Osteoblast (primary cell): Measurements from ENCODE around the gene YIPF3. TPM values are rescaled to one million over a fixed set of nuclear protein-coding genes. Genes with fewer than 3 reads are reported as not detected.

Experiments
- DNase-seq: peaks from one replicate; pipeline ENCODE4 v3.0.0; 2011; ENCODE audit warnings: low spot score, mixed read lengths; ENCODE audit not compliant: insufficient read length; ENCODE audit errors: missing footprints
- H2AFZ ChIP-seq: 2 replicates; pipeline ENCODE4 v1.6.0; 2011; ENCODE audit warnings: mild to moderate bottlenecking, low read length
- H3K27ac ChIP-seq: 2 replicates; pipeline ENCODE4 v1.5.1; 2011; ENCODE audit warnings: mild to moderate bottlenecking, low read depth, low read length, moderate library complexity
- H3K27me3 ChIP-seq: 2 replicates; pipeline ENCODE4 v1.6.0; 2012; ENCODE audit warnings: mild to moderate bottlenecking, control low read depth, inconsistent platforms, low read length, moderate library complexity; ENCODE audit not compliant: insufficient read depth
- H3K36me3 ChIP-seq: 2 replicates; pipeline ENCODE4 v1.5.1; 2011; ENCODE audit warnings: mild to moderate bottlenecking, low read length, control low read depth, moderate library complexity; ENCODE audit not compliant: insufficient read depth
- H3K4me1 ChIP-seq: 2 replicates; pipeline ENCODE4 v1.5.1; 2011; ENCODE audit warnings: mild to moderate bottlenecking, low read length, control low read depth, moderate library complexity; ENCODE audit not compliant: insufficient read depth
- H3K4me2 ChIP-seq: 2 replicates; pipeline ENCODE4 v1.6.0; 2011; ENCODE audit warnings: mild to moderate bottlenecking, low read length; ENCODE audit not compliant: insufficient read depth
- H3K4me3 ChIP-seq: fragments of 200-600 bp; sonication (generic); 3 replicates; pipeline ENCODE4 v1.5.1; 2012; ENCODE audit warnings: mild to moderate bottlenecking, low read length, inconsistent platforms; ENCODE audit not compliant: insufficient read depth
- H3K79me2 ChIP-seq: 2 replicates; pipeline ENCODE4 v1.6.0; 2012; ENCODE audit warnings: mild to moderate bottlenecking, low read length, control low read depth, inconsistent platforms; ENCODE audit not compliant: insufficient read depth
- H3K9me3 ChIP-seq: 2 replicates; pipeline ENCODE4 v1.5.1; 2011; ENCODE audit warnings: low read depth, low read length, control low read depth
- H4K20me1 ChIP-seq: 2 replicates; pipeline ENCODE4 v1.6.0; 2012; ENCODE audit warnings: mild to moderate bottlenecking, low read length, control low read depth; ENCODE audit not compliant: insufficient read depth
- total RNA-seq: library from RNA; depleted of rRNA; stranded (reverse); fragments of >200 nt; gene quantifications from 2 replicates; pipeline ENCODE4 v1.2.3, GENCODE V29; 2012
- TF ChIP-seq, protein P1 (sequence below): IDR thresholded peaks from 2 replicates; pipeline ENCODE4 v1.5.1; 2011; ENCODE audit warnings: mild to moderate bottlenecking, low read depth, low read length, moderate library complexity; ENCODE audit errors: extremely low read depth

Gene YIPF3
- total RNA-seq, 1 donor = 98.8 TPM

DNA sequence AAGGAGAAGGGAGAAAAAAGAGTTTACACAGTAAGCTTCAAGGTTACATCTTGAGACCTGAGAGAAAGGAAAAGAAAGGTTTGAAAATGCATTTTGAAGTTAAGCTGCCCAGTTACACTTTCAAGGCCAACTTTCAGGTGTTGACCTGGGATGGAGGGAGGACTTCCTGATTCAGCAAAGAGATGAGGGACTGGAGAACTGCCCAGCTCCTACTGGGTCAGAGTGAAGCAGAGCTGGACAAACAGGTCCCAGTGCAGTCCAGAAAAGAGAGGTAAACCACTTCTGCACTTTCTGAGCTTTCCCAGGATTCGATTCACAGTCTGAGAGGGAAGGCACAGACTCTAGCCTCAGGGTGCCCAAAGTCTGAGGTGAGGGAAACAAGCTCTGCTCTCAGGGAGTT lies 45.3 kb downstream of the YIPF3 start:
- no peaks in the 10 kb centered on the region for H3K36me3 ChIP-seq
- TF ChIP-seq, protein P1, sequence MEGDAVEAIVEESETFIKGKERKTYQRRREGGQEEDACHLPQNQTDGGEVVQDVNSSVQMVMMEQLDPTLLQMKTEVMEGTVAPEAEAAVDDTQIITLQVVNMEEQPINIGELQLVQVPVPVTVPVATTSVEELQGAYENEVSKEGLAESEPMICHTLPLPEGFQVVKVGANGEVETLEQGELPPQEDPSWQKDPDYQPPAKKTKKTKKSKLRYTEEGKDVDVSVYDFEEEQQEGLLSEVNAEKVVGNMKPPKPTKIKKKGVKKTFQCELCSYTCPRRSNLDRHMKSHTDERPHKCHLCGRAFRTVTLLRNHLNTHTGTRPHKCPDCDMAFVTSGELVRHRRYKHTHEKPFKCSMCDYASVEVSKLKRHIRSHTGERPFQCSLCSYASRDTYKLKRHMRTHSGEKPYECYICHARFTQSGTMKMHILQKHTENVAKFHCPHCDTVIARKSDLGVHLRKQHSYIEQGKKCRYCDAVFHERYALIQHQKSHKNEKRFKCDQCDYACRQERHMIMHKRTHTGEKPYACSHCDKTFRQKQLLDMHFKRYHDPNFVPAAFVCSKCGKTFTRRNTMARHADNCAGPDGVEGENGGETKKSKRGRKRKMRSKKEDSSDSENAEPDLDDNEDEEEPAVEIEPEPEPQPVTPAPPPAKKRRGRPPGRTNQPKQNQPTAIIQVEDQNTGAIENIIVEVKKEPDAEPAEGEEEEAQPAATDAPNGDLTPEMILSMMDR = no peak

DNA sequence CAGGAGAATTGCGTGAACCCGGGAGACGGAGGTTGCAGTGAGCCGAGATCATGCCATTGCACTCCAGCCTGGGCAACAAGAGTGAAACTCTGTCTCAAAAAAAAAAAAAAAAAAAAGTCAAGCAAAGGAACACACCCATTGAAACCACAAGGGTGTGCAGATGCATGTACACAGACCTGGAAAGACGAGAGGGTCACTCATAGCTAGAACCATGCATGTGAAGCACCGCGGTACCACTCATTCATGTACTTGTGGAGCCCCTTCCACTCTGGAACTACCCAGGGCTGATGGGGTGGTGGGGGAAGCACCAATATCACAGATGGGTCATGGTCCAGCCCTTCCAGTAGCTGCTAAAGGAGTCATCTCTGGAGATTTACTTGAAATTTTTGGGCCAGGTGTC lies 46.8 kb downstream of the YIPF3 start:
- no peak overlapping the region for H2AFZ ChIP-seq
- no peaks in the 10 kb centered on the region for H3K27me3 ChIP-seq
- no peak overlapping the region for H3K4me2 ChIP-seq
- no peak overlapping the region for H3K27ac ChIP-seq
- TF ChIP-seq, protein P1 = no peak
- no peaks in the 10 kb centered on the region for H3K4me1 ChIP-seq
- H4K20me1 ChIP-seq = no peaks in the 10 kb centered on the region
- no peaks in the 10 kb centered on the region for H3K9me3 ChIP-seq
- H3K36me3 ChIP-seq = no peaks in the 10 kb centered on the region
- DNase-seq = no peak
- H3K79me2 ChIP-seq = no peaks in the 10 kb centered on the region
- H3K4me3 ChIP-seq = no peak overlapping the region

More for the DNA sequence above, 45.3 kb downstream of the YIPF3 start:
- no peak overlapping the region for H2AFZ ChIP-seq
- no peak overlapping the region for H3K4me3 ChIP-seq
- H3K27me3 ChIP-seq = no peaks in the 10 kb centered on the region
- no peaks in the 10 kb centered on the region for H3K9me3 ChIP-seq
- no peaks in the 10 kb centered on the region for H3K79me2 ChIP-seq
- no peaks in the 10 kb centered on the region for H3K4me1 ChIP-seq
- no peaks in the 10 kb centered on the region for H4K20me1 ChIP-seq
- no peak for DNase-seq
- no peak overlapping the region for H3K4me2 ChIP-seq
- no peak overlapping the region for H3K27ac ChIP-seq

DNA sequence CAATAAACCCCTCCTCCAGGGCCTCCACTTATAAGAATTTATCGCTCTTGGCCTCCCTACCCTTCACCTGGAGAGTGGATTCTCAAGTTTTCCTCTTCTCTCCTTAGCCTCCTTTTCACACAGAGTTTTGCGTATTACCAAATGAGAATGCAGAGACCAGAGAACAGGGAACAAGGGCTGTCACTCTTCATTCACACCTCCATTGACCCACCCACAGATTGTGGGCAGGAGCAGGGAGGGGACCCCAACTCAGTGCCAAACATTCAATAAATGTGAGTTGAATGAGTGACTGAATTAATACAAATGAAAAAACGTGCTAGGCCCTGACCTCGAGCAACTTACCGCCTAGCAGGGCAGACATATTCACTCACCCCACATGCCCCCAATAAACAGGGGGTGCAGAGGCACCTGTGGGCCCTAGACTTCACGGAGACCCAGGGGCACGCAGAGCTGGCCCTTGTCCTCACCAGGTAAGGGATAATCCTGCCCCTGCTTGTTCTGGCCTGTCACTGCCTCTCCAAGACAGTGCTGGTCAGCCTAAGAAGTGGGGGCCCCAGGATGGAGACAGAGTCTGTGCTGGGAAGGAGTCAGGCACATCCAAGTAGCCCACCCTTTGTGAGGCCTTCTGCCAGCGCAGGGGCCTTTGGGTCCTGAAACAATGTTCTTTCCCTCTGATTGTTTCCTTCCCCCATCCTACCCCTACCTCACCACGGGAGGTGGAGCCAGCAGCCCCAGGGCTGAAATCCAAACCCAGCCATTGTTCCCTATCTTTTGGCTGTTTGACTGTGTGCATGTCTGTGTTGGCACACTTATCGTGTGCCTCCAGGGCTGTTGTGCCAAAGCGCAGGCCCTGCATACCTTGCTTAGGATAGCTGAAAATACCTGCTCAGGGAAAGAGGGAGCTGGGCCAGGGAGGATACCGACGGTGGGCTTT lies 47.7 kb downstream of the YIPF3 start:
- TF ChIP-seq, protein P1 = no peak
- no peaks in the 10 kb centered on the region for H3K79me2 ChIP-seq

DNA sequence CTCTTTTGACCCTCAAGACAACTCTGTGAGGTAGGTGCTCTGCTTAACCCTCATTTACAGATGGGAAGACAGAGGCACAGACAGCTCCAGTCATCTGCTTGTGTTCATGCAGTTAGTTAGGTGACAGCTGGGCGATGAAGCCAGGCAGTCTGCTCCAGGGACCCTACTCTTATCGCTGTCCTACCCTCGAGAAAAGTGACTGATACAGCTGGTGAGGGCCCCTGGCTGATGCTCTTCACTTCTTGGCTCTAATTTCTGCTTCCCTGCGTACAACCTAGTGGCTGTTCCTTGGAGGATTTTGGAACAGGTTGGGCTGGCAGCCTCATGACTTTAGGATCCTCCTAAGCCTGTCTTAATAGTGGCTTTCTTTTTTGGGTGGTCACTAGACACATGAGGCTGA lies 48.5 kb downstream of the YIPF3 start:
- no peaks in the 10 kb centered on the region for H4K20me1 ChIP-seq
- no peak overlapping the region for H3K27ac ChIP-seq
- H3K27me3 ChIP-seq = peaks cover under 1% of the 10 kb centered on the region
- no peak overlapping the region for H3K4me2 ChIP-seq
- no peaks in the 10 kb centered on the region for H3K4me1 ChIP-seq
- no peaks in the 10 kb centered on the region for H3K79me2 ChIP-seq
- no peak for DNase-seq
- no peaks in the 10 kb centered on the region for H3K36me3 ChIP-seq
- TF ChIP-seq, protein P1 = no peak
- no peaks in the 10 kb centered on the region for H3K9me3 ChIP-seq
- no peak overlapping the region for H3K4me3 ChIP-seq
- no peak overlapping the region for H2AFZ ChIP-seq

More for the DNA sequence above, 47.7 kb downstream of the YIPF3 start:
- Histone ChIP-seq H3K4me1 (no peaks in the 10 kb centered on the region), H4K20me1 (no peaks in the 10 kb centered on the region), H3K9me3 (no peaks in the 10 kb centered on the region), H2AFZ (no peak overlapping the region), H3K4me3 (no peak overlapping the region), H3K36me3 (no peaks in the 10 kb centered on the region), H3K4me2 (no peak overlapping the region), H3K27me3 (no peaks in the 10 kb centered on the region), H3K27ac (no peak overlapping the region)
- no peak for DNase-seq
